OCI-LY3 (cell line): ENCODE results near the gene CACNA2D3.

ENCODE experiments used
- EZH2phosphoT487 ChIP-seq: fragments of 200-600 bp; shearing (Covaris generic); IDR thresholded peaks from 2 replicates; pipeline ENCODE4 v1.6.1; 2018; ENCODE audit warnings: antibody characterized with exemption, mixed run types, low read depth
- TF ChIP-seq, protein P1 (sequence below): fragments of 200-600, 300-600 bp; sonication (generic); IDR thresholded peaks from 2 replicates; pipeline ENCODE4 v1.5.1; 2014; ENCODE audit warnings: antibody characterized with exemption, low read length, low read depth

GRCh38 chr3:54424292-54424691 lies 301.9 kb downstream of the CACNA2D3 start:
- TF ChIP-seq, protein P1, sequence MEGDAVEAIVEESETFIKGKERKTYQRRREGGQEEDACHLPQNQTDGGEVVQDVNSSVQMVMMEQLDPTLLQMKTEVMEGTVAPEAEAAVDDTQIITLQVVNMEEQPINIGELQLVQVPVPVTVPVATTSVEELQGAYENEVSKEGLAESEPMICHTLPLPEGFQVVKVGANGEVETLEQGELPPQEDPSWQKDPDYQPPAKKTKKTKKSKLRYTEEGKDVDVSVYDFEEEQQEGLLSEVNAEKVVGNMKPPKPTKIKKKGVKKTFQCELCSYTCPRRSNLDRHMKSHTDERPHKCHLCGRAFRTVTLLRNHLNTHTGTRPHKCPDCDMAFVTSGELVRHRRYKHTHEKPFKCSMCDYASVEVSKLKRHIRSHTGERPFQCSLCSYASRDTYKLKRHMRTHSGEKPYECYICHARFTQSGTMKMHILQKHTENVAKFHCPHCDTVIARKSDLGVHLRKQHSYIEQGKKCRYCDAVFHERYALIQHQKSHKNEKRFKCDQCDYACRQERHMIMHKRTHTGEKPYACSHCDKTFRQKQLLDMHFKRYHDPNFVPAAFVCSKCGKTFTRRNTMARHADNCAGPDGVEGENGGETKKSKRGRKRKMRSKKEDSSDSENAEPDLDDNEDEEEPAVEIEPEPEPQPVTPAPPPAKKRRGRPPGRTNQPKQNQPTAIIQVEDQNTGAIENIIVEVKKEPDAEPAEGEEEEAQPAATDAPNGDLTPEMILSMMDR = no peak
- TF ChIP-seq EZH2phosphoT487 = no peak
